ENCODE results near the gene SCN1A. TPM values are rescaled to one million over a fixed set of nuclear protein-coding genes. Genes with fewer than 3 reads are reported as not detected.
"Not testable (repeated sequence)": the region's sequence is repeated elsewhere in the genome, so short reads cannot be mapped to it uniquely, and the experiment has no call there.

Gene SCN1A
- total RNA-seq: not detected

GRCh38 chr2:166127217-166128155 lies at the start of gene SCN1A:
Gene SCN1A, minus strand, starts transcription at chr2:166128020. Its CDS starts 54,399 bp downstream, at chr2:166073621.
- no peak for DNase-seq

GRCh38 chr2:166173263-166173662 lies 45.4 kb upstream of the SCN1A start:
- no peak for DNase-seq

- DNase-seq: no peak
These were observed 43.4 kb upstream of the SCN1A start for GRCh38 chr2:166171216-166171615.

- DNase-seq: no peak
These were observed 42.5 kb upstream of the SCN1A start for GRCh38 chr2:166170356-166170755.

GRCh38 chr2:166167449-166167848 lies 39.6 kb upstream of the SCN1A start:
- DNase-seq: no peak

GRCh38 chr2:166163775-166164174 lies 36.0 kb upstream of the SCN1A start:
- no peak for DNase-seq

- no peak for DNase-seq
These were observed 30.7 kb upstream of the SCN1A start for GRCh38 chr2:166158546-166158945.

- DNase-seq: no peak
These were observed 29.8 kb upstream of the SCN1A start for GRCh38 chr2:166157578-166157977.

- DNase-seq: no peak
These were observed 29.2 kb upstream of the SCN1A start for GRCh38 chr2:166156985-166157490.

GRCh38 chr2:166155589-166155988 lies 27.8 kb upstream of the SCN1A start:
- DNase-seq: no peak

GRCh38 chr2:166154685-166155338 lies 27.0 kb upstream of the SCN1A start:
- no peak for DNase-seq

- no peak for DNase-seq
These were observed 24.2 kb upstream of the SCN1A start for GRCh38 chr2:166152064-166152463.

- DNase-seq: no peak
These were observed 20.9 kb upstream of the SCN1A start for GRCh38 chr2:166148500-166149400.

GRCh38 chr2:166147883-166148282 lies 20.1 kb upstream of the SCN1A start:
- no peak for DNase-seq

GRCh38 chr2:166144071-166144470 lies 16.3 kb upstream of the SCN1A start:
- no peak for DNase-seq

- DNase-seq: no peak
These were observed 13.1 kb upstream of the SCN1A start for GRCh38 chr2:166140932-166141331.

- DNase-seq: no peak
These were observed 12.7 kb upstream of the SCN1A start for GRCh38 chr2:166140475-166140874.

GRCh38 chr2:166139479-166139878 lies 11.7 kb upstream of the SCN1A start:
- DNase-seq: not testable (repeated sequence)

GRCh38 chr2:166138667-166139066 lies 10.8 kb upstream of the SCN1A start:
- DNase-seq: no peak

GRCh38 chr2:166138144-166138543 lies 10.3 kb upstream of the SCN1A start:
- DNase-seq: no peak

- DNase-seq: no peak
These were observed 9.5 kb upstream of the SCN1A start for GRCh38 chr2:166137331-166137730.

GRCh38 chr2:166135849-166136258 lies 8.0 kb upstream of the SCN1A start:
- DNase-seq: no peak

All from effector CD4-positive, alpha-beta T cell (primary cell).